PC-3 (cell line): ENCODE measurements around the gene APOBEC3G.
"Not testable (repeated sequence)": the region's sequence is repeated elsewhere in the genome, so short reads cannot be mapped to it uniquely, and the experiment has no call there.

Source experiments
- CTCF ChIP-seq: fragments of 300-600 bp; sonication (generic); conservative IDR thresholded peaks from 2 replicates; pipeline ENCODE4 v1.5.1; 2017; ENCODE audit warnings: antibody characterized with exemption, low read depth, mild to moderate bottlenecking, low read length
- EZH2phosphoT487 ChIP-seq: fragments of 300-600 bp; sonication (generic); IDR thresholded peaks from 2 replicates; pipeline ENCODE4 v1.6.1; 2018; ENCODE audit warnings: mild to moderate bottlenecking, antibody characterized with exemption, low read length, borderline replicate concordance

GRCh38 chr22:39031434-39032295 is 45.4 kb upstream of the APOBEC3G start:
- TF ChIP-seq CTCF, EZH2phosphoT487: not testable (repeated sequence)
